DND-41 (cell line): ENCODE measurements around the gene YBX1.

ENCODE experiments used
- CTCF ChIP-seq: IDR thresholded peaks from 2 replicates; pipeline ENCODE4 v1.5.1; 2012; ENCODE audit warnings: borderline replicate concordance, low read length, moderate library complexity, mild to moderate bottlenecking; ENCODE audit not compliant: poor library complexity, severe bottlenecking; ENCODE audit errors: extremely low read depth
- EZH2 ChIP-seq: IDR thresholded peaks from 3 replicates; pipeline ENCODE4 v1.6.1; 2012; ENCODE audit warnings: borderline replicate concordance, low read depth, mild to moderate bottlenecking, moderate library complexity, low read length, inconsistent platforms; ENCODE audit not compliant: severe bottlenecking

- TF ChIP-seq CTCF (no peak), EZH2 (no peak)
Observed at GRCh38 chr1:42723511-42723910, 41.3 kb downstream of the YBX1 start.
